Uterus (tissue), 4 donors: ENCODE data around the gene C14orf119. TPM values are rescaled to one million over a fixed set of nuclear protein-coding genes. Genes with fewer than 3 reads are reported as not detected.

Experiments
- DNase-seq, 2 donors: peaks; one replicate each; pipeline ENCODE4 v3.0.0-alpha.2; 2019 to 2020
- H3K27ac ChIP-seq, 2 donors: fragments of 200-600 bp; sonication (generic); 1 replicate in 1 of 2; 2 replicates in 1 of 2; pipeline ENCODE4 v1.5.1; 2016 to 2018
- H3K27me3 ChIP-seq, 2 donors: fragments of 200-600 bp; sonication (generic); one replicate each; pipeline ENCODE4 v1.5.1; 2018 to 2019; ENCODE audit warnings: control low read depth in 1 of 2
- H3K36me3 ChIP-seq, 2 donors: fragments of 200-600 bp; sonication (generic); one replicate each; pipeline ENCODE4 v1.5.1; 2019; ENCODE audit warnings: control low read depth in 1 of 2
- H3K4me1 ChIP-seq, 2 donors: fragments of 200-600 bp; sonication (generic); one replicate each; pipeline ENCODE4 v1.5.1; 2018 to 2019; ENCODE audit warnings: control low read depth in 1 of 2
- H3K4me3 ChIP-seq, 2 donors: fragments of 200-600 bp; sonication (generic); 1 replicate in 1 of 2; 2 replicates in 1 of 2; pipeline ENCODE4 v1.5.1; 2018 to 2019; ENCODE audit warnings: mild to moderate bottlenecking in 1 of 2
- H3K9me3 ChIP-seq, 2 donors: fragments of 200-600 bp; sonication (generic); one replicate each; pipeline ENCODE4 v1.5.1; 2019; ENCODE audit warnings: control low read depth in 1 of 2
- CTCF ChIP-seq, 4 experiments: fragments of 200-600 bp in 2 of 4; fragments of 450-650 bp in 2 of 4; sonication (generic) in 2 of 4; IDR thresholded peaks; one replicate each; pipeline ENCODE4 v1.5.1; 2016 to 2019; ENCODE audit warnings: antibody characterized with exemption in 4 of 4, mild to moderate bottlenecking in 2 of 4, moderate library complexity in 1 of 4
- POLR2A ChIP-seq, 2 donors: fragments of 450-650 bp; IDR thresholded peaks; one replicate each; pipeline ENCODE4 v1.6.1; 2016; ENCODE audit warnings: antibody characterized with exemption in 2 of 2, mild to moderate bottlenecking in 1 of 2, moderate library complexity in 1 of 2
- intact Hi-C: fragments of 100-400 bp; cut with DNase I; formaldehyde crosslinking; loops from one replicate; pipeline ENCODE4 v1.15.1; 2023; ENCODE audit warnings: low total_unique reads
- total RNA-seq, 4 donors: library from RNA; depleted of rRNA in 3 of 4; stranded (reverse); fragments of >200 nt in 3 of 4; gene quantifications; one replicate each; pipeline versions ENCODE4 v1.1.0 to v1.2.4, GENCODE V29; 2014 to 2023
- donor health status: DM: yes; HTN: yes; CAD: no.

The C14orf119 gene
- total RNA-seq, 4 donors from 2014 or later = 12.3 to 41.6 (median 26.7) TPM

DNA sequence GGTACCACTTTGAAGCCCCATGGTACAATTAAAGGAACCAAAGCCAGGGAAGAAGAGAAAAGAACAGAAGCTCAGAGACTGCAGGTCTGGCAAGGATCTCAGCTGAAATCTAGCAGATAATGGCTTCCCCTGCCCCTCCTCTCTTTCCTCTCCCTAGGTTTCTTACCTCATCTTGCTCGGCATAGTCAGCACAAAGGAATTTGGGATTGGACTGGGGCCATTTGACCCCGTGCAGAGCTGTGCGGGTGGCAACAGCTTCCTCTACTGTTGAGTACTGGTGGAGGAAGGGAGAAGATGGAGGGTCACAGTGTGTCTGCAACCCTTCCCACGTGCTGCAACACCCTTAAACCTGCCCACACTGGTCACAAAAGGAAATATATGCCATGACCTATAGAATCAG lies 33.3 kb upstream of the C14orf119 start:
- DNase-seq = peak; percentile 84 to 88
- no peaks in the 10 kb centered on the region for H3K4me1 ChIP-seq
- intact Hi-C loops = no loop called here
- no peaks in the 10 kb centered on the region for H3K27me3 ChIP-seq
- no peaks in the 10 kb centered on the region for H3K9me3 ChIP-seq
- peak overlapping the region; percentile 44 to 75 for H3K27ac ChIP-seq
- no peak overlapping the region for H3K4me3 ChIP-seq
- no peaks in the 10 kb centered on the region for H3K36me3 ChIP-seq
- TF ChIP-seq CTCF (IDR thresholded peaks at IDR 0.05) (no peak), POLR2A (IDR thresholded peaks at IDR 0.05) (no peak)

DNA sequence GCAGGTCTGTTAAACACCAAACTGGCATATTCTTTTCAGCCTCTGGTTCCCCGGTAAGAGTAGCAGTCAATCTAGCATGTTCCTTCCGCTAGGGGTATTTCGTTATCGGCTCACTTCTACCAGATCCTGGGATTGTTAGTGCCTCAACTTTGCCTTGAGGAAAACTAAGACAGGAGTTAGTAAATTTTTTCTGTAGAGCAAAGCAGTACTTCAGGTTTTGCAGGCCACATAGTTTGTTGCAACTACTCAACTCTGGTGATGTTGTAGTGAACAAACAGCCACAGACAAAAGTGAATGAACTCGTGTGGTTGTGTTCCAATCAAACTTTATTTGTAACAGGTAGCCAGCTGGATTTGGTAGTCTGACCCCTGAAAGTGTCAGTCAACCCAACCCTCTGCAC lies 31.7 kb upstream of the C14orf119 start:
- TF ChIP-seq POLR2A (IDR thresholded peaks at IDR 0.05) = no peak
- no peak for TF ChIP-seq CTCF (IDR thresholded peaks at IDR 0.05)

GRCh38 chr14:23066368-23066767 lies 28.9 kb upstream of the C14orf119 start:
- TF ChIP-seq CTCF (IDR thresholded peaks at IDR 0.05) (no peak), POLR2A (IDR thresholded peaks at IDR 0.05) (no peak)
- no peak overlapping the region for H3K4me3 ChIP-seq
- H3K36me3 ChIP-seq = no peaks in the 10 kb centered on the region
- no peaks in the 10 kb centered on the region for H3K27me3 ChIP-seq
- no peak for DNase-seq
- H3K9me3 ChIP-seq = no peaks in the 10 kb centered on the region
- no peaks in the 10 kb centered on the region for H3K4me1 ChIP-seq
- H3K27ac ChIP-seq = no peak overlapping the region
- intact Hi-C loops = no loop called here

More for the DNA sequence above, 31.7 kb upstream of the C14orf119 start:
- intact Hi-C loops = no loop called here
- Histone ChIP-seq H3K9me3 (no peaks in the 10 kb centered on the region), H3K27me3 (no peaks in the 10 kb centered on the region), H3K27ac (peak overlapping the region in 1 of 2 donors; percentile 6), H3K36me3 (no peaks in the 10 kb centered on the region), H3K4me1 (no peaks in the 10 kb centered on the region), H3K4me3 (no peak overlapping the region)
- no peak for DNase-seq

- H3K27ac ChIP-seq = no peak overlapping the region
- H3K4me1 ChIP-seq = peaks cover 5 to 6% of the 10 kb centered on the region in 2 donors
- no peaks in the 10 kb centered on the region for H3K36me3 ChIP-seq
- H3K4me3 ChIP-seq = no peak overlapping the region
- no peak for DNase-seq
- no peak for TF ChIP-seq CTCF (IDR thresholded peaks at IDR 0.05)
- TF ChIP-seq POLR2A (IDR thresholded peaks at IDR 0.05) = no peak
- H3K9me3 ChIP-seq = no peaks in the 10 kb centered on the region
- H3K27me3 ChIP-seq = no peaks in the 10 kb centered on the region
- intact Hi-C loops = no loop called here
These were observed 28.2 kb upstream of the C14orf119 start for GRCh38 chr14:23066855-23067744.
